ENCODE data around the gene RNASEL. TPM values are rescaled to one million over a fixed set of nuclear protein-coding genes. Genes with fewer than 3 reads are reported as not detected.

RNASEL gene
- total and polyA plus RNA-seq, 9 of the 15 experiments (the other 6 are each of a cell fraction or from before 2014, with no cell fraction given) = 4.3 to 11.1 (median 7.2) TPM

GRCh38 chr1:182608845-182609610 lies 20.0 kb upstream of the RNASEL start (continued):
- TF ChIP-seq, protein P1, sequence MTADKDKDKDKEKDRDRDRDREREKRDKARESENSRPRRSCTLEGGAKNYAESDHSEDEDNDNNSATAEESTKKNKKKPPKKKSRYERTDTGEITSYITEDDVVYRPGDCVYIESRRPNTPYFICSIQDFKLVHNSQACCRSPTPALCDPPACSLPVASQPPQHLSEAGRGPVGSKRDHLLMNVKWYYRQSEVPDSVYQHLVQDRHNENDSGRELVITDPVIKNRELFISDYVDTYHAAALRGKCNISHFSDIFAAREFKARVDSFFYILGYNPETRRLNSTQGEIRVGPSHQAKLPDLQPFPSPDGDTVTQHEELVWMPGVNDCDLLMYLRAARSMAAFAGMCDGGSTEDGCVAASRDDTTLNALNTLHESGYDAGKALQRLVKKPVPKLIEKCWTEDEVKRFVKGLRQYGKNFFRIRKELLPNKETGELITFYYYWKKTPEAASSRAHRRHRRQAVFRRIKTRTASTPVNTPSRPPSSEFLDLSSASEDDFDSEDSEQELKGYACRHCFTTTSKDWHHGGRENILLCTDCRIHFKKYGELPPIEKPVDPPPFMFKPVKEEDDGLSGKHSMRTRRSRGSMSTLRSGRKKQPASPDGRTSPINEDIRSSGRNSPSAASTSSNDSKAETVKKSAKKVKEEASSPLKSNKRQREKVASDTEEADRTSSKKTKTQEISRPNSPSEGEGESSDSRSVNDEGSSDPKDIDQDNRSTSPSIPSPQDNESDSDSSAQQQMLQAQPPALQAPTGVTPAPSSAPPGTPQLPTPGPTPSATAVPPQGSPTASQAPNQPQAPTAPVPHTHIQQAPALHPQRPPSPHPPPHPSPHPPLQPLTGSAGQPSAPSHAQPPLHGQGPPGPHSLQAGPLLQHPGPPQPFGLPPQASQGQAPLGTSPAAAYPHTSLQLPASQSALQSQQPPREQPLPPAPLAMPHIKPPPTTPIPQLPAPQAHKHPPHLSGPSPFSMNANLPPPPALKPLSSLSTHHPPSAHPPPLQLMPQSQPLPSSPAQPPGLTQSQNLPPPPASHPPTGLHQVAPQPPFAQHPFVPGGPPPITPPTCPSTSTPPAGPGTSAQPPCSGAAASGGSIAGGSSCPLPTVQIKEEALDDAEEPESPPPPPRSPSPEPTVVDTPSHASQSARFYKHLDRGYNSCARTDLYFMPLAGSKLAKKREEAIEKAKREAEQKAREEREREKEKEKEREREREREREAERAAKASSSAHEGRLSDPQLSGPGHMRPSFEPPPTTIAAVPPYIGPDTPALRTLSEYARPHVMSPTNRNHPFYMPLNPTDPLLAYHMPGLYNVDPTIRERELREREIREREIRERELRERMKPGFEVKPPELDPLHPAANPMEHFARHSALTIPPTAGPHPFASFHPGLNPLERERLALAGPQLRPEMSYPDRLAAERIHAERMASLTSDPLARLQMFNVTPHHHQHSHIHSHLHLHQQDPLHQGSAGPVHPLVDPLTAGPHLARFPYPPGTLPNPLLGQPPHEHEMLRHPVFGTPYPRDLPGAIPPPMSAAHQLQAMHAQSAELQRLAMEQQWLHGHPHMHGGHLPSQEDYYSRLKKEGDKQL (CRISPR knock-in tag; IDR thresholded peaks at IDR 0.05; ENCODE audit: borderline replicate concordance) = no peak
- TF ChIP-seq MXI1 (IDR thresholded peaks at IDR 0.05; ENCODE audit: low read depth, low read length) (no peak), HDAC1 (IDR thresholded peaks at IDR 0.05) (no peak), NRF1 (conservative IDR thresholded peaks at IDR 0.05 in 1 of 2, IDR thresholded peaks at IDR 0.05 in 1 of 2) (no peak), HES1 (IDR thresholded peaks at IDR 0.05; ENCODE audit: low read depth) (no peak), ELF1 (tag; IDR thresholded peaks at IDR 0.05) (peak; percentile 56; the same call in 1 of the 2 replicates), DDX20 (tag; IDR thresholded peaks at IDR 0.05; ENCODE audit: low read depth) (no peak), MCM2 (IDR thresholded peaks at IDR 0.05; ENCODE audit: low read depth) (no peak), EGR1 (conservative IDR thresholded peaks at IDR 0.05) (no peak), XRCC4 (IDR thresholded peaks at IDR 0.05; ENCODE audit: extremely low read depth, insufficient read depth, insufficient read length) (no peak), TCF7L2 (IDR thresholded peaks at IDR 0.05; ENCODE audit: low read depth, low read length) (no peak), RCOR1 (IDR thresholded peaks at IDR 0.05; ENCODE audit: borderline replicate concordance in 1 of 2, low read depth in 2 of 2, low read length in 2 of 2) (no peak), ATF7 (IDR thresholded peaks at IDR 0.05) (0 out of 2 replicates have a peak, but pooled peaks have one; percentile 37), CHD4 (IDR thresholded peaks at IDR 0.05; ENCODE audit: insufficient read depth, insufficient replicate concordance, low read depth, low read length, poor library complexity, severe bottlenecking) (no peak), ARNT (IDR thresholded peaks at IDR 0.05) (no peak), AFF4 (CRISPR knock-in tag; IDR thresholded peaks at IDR 0.05) (no peak), FUS (optimal IDR thresholded peaks at IDR 0.05; ENCODE audit: low read depth, low read length) (no peak)

Data from K562 (cell line).